ENCODE measurements around the gene ANXA2R. TPM values are rescaled to one million over a fixed set of nuclear protein-coding genes. Genes with fewer than 3 reads are reported as not detected.

ANXA2R gene
- polyA plus RNA-seq, 1 of the 3 experiments (the other 2 are of a cell fraction) = 1.9 TPM

GRCh38 chr5:43045236-43045635 lies 5.1 kb upstream of the ANXA2R start:
- H3K9me2 ChIP-seq = no peaks in the 10 kb centered on the region
- peaks cover 31% of the 10 kb centered on the region for H3F3A ChIP-seq (replicated peaks; ENCODE audit: insufficient read depth)
- no peak overlapping the region for H2AFZ ChIP-seq (ENCODE audit: low read depth)
- H3K79me2 ChIP-seq (ENCODE audit: insufficient read depth) = peaks cover 26% of the 10 kb centered on the region
- H3K9ac ChIP-seq = no peak overlapping the region
- peaks cover 9 to 19% of the 10 kb centered on the region in 2 experiments; a peak in 2 of 4 replicates for H3K4me1 ChIP-seq (ENCODE audit: control insufficient read depth in 1 of 2, insufficient read depth in 2 of 2, low read depth in 1 of 2, low read length in 1 of 2)
- H3K36me3 ChIP-seq (replicated peaks in 1 of 2; ENCODE audit: control insufficient read depth in 1 of 2, insufficient read depth in 2 of 2, low read length in 1 of 2) = no peaks in the 10 kb centered on the region
- H3K27ac ChIP-seq (ENCODE audit: low read depth in 2 of 2, low read length in 1 of 2) = no peak overlapping the region
- TF ChIP-seq ZBTB33 (IDR thresholded peaks at IDR 0.05; ENCODE audit: borderline replicate concordance, low read depth) = no peak
- TF ChIP-seq SIN3A (IDR thresholded peaks at IDR 0.05; ENCODE audit: borderline replicate concordance, low read depth, low read length) = no peak
- TF ChIP-seq MEF2A (IDR thresholded peaks at IDR 0.05; ENCODE audit: borderline replicate concordance, low read depth) = no peak
- no peak for TF ChIP-seq FOXM1 (IDR thresholded peaks at IDR 0.05; ENCODE audit: low read depth)
- no peak for TF ChIP-seq PBX3 (IDR thresholded peaks at IDR 0.05)
- no peak for TF ChIP-seq CHD2 (IDR thresholded peaks at IDR 0.05; ENCODE audit: low read length, partially characterized antibody)
- TF ChIP-seq TCF12 (IDR thresholded peaks at IDR 0.05) = no peak
- no peak for TF ChIP-seq TAF1 (IDR thresholded peaks at IDR 0.05; ENCODE audit: borderline replicate concordance, low read depth, low read length)
- no peak for TF ChIP-seq POLR2AphosphoS5 (IDR thresholded peaks at IDR 0.05; ENCODE audit: low read depth, low read length)
- TF ChIP-seq MXI1 (IDR thresholded peaks at IDR 0.05; ENCODE audit: low read depth, low read length) = no peak
- TF ChIP-seq RAD21 (IDR thresholded peaks at IDR 0.05; ENCODE audit: low read length) = no peak
- no peak for TF ChIP-seq FOXJ3 (CRISPR knock-in tag; IDR thresholded peaks at IDR 0.05)
- no peak for TF ChIP-seq TEAD4 (IDR thresholded peaks at IDR 0.05; ENCODE audit: borderline replicate concordance, insufficient read depth)
- TF ChIP-seq RCOR1 (IDR thresholded peaks at IDR 0.05; ENCODE audit: low read length) = no peak
- no peak for TF ChIP-seq FOSL2 (IDR thresholded peaks at IDR 0.05; ENCODE audit: borderline replicate concordance, low read depth)
- TF ChIP-seq NFIC (IDR thresholded peaks at IDR 0.05; ENCODE audit: borderline replicate concordance) = no peak
- TF ChIP-seq RFX5 (IDR thresholded peaks at IDR 0.05; ENCODE audit: low read length) = no peak
- no peak overlapping the region for H3K4me2 ChIP-seq
- ChIA-PET POLR2A (interaction anchor here (0.6 kb wide), 1 partner anchor 1176 kb away, joined by 5 read pairs; no protein-coding TSS in a partner anchor), CTCF (interaction anchor here (1.3 to 2.8 kb wide), 3 partner anchors 23 to 136 kb away, joined by 3 to 8 read pairs (median 4); no protein-coding TSS in a partner anchor)
- H3K27me3 ChIP-seq (ENCODE audit: insufficient read depth) = no peaks in the 10 kb centered on the region
- no peak overlapping the region for H3K4me3 ChIP-seq (ENCODE audit: low read depth in 2 of 2, low read length in 1 of 2)
- DNase-seq = no peak
- no peaks in the 10 kb centered on the region for H3K9me3 ChIP-seq
- H4K20me1 ChIP-seq (ENCODE audit: insufficient read depth) = no peaks in the 10 kb centered on the region
- WGBS (ENCODE audit: low lambda C conversion rate) = 73% methylated on average over 4 of the region's 4 CpGs
